Natural killer cell (primary cell): Measurements from ENCODE around the gene ACAP3. TPM values are rescaled to one million over a fixed set of nuclear protein-coding genes. Genes with fewer than 3 reads are reported as not detected.

Source experiments
- ATAC-seq, 3 donors: fragments of 150-1000 bp in 2 of 3; fragments of 200-7000 bp in 1 of 3; cut with Tn5 transposase; 1 replicate in 1 of 3; 2 replicates in 2 of 3; pipeline ENCODE4 v1.10.0; 2021; ENCODE audit warnings: mild to moderate bottlenecking in 2 of 3, moderate library complexity in 2 of 3
- DNase-seq, 2 donors: peaks; one replicate each; pipeline versions ENCODE4 v3.0.0 to v3.0.0-alpha.2; 2013 to 2021; ENCODE audit warnings: mixed read lengths in 1 of 2
- H3K27ac ChIP-seq: one replicate; pipeline ENCODE4 v1.5.1; 2013; ENCODE audit warnings: mild to moderate bottlenecking, low read length
- H3K27me3 ChIP-seq: one replicate; pipeline ENCODE4 v1.6.1; 2013; ENCODE audit warnings: low read length; ENCODE audit not compliant: control insufficient read depth, insufficient read depth
- H3K36me3 ChIP-seq: one replicate; pipeline ENCODE4 v1.6.1; 2013; ENCODE audit warnings: low read length; ENCODE audit not compliant: control insufficient read depth, insufficient read depth
- H3K4me1 ChIP-seq: one replicate; pipeline ENCODE4 v1.6.1; 2013; ENCODE audit warnings: low read length; ENCODE audit not compliant: control insufficient read depth, insufficient read depth
- H3K4me3 ChIP-seq: one replicate; pipeline ENCODE4 v1.5.1; 2013; ENCODE audit warnings: low read length
- H3K9me3 ChIP-seq: one replicate; pipeline ENCODE4 v1.6.1; 2013; ENCODE audit warnings: low read length; ENCODE audit not compliant: control insufficient read depth, insufficient read depth
- H3K27ac Mint-ChIP-seq, 2 donors: one replicate each; pipeline ENCODE4 v1.8.0; 2022; ENCODE audit warnings: mild to moderate bottlenecking in 2 of 2, mixed read lengths in 2 of 2, moderate library complexity in 1 of 2
- H3K27me3 Mint-ChIP-seq, 2 donors: one replicate each; pipeline ENCODE4 v1.8.0; 2022; ENCODE audit warnings: low read depth in 2 of 2, mixed read lengths in 2 of 2
- H3K36me3 Mint-ChIP-seq: one replicate; pipeline ENCODE4 v1.8.0; 2022; ENCODE audit warnings: mixed read lengths
- H3K4me1 Mint-ChIP-seq, 2 donors: one replicate each; pipeline ENCODE4 v1.8.0; 2022; ENCODE audit warnings: mixed read lengths in 2 of 2
- H3K4me3 Mint-ChIP-seq: one replicate; pipeline ENCODE4 v1.8.0; 2022; ENCODE audit warnings: mild to moderate bottlenecking, moderate library complexity, mixed read lengths
- H3K9me3 Mint-ChIP-seq, 2 donors: one replicate each; pipeline ENCODE4 v1.8.0; 2022; ENCODE audit warnings: mixed read lengths in 2 of 2
- CTCF ChIP-seq: fragments of 200-600 bp; IDR thresholded peaks from one replicate; pipeline ENCODE4 v1.8.0; 2022; ENCODE audit warnings: antibody characterized with exemption
- WGBS: methylation state at CpG from one replicate; pipeline ENCODE4 v1.1.7; 2013; ENCODE audit warnings: missing lambda C conversion rate; ENCODE audit not compliant: insufficient coverage; 5-methylcytosine and 5-hydroxymethylcytosine counted together
- intact Hi-C: fragments of 100-400 bp; cut with micrococcal nuclease; formaldehyde crosslinking; loops from one replicate; pipeline ENCODE4 v1.14.2; 2022
- total RNA-seq, 4 donors: library from RNA; stranded (reverse); fragments of 120-200 nt in 1 of 4; gene quantifications; one replicate each; pipeline versions ENCODE4 v1.2.3 to v1.2.4, GENCODE V29; 2013 to 2022

The ACAP3 gene
- total RNA-seq, 3 donors from 2014 or later (not counting 1 experiment from before 2014, with no cell fraction given): 56.1 to 59.7 (median 59.0) TPM

- H3K36me3 ChIP-seq: no peaks in the 10 kb centered on the region
- no peak overlapping the region for H3K27ac ChIP-seq
- no peaks in the 10 kb centered on the region for H3K9me3 ChIP-seq
- H3K36me3 Mint-ChIP-seq: no peaks in the 10 kb centered on the region
- DNase-seq (no peak), ATAC-seq (no peak)
- peaks cover 2% of the 10 kb centered on the region for H3K4me1 ChIP-seq
- intact Hi-C loops: no loop called here
- H3K4me1 Mint-ChIP-seq: no peaks in the 10 kb centered on the region
- TF ChIP-seq CTCF: no peak
- H3K9me3 Mint-ChIP-seq: no peaks in the 10 kb centered on the region
- H3K4me3 ChIP-seq: no peak overlapping the region
- 91% methylated on average over 30 of the region's 30 CpGs for WGBS
- H3K4me3 Mint-ChIP-seq: no peak overlapping the region
- no peak overlapping the region for H3K27ac Mint-ChIP-seq
- H3K27me3 Mint-ChIP-seq: no peaks in the 10 kb centered on the region
- H3K27me3 ChIP-seq: peaks cover 13% of the 10 kb centered on the region
These were observed 63.4 kb downstream of the ACAP3 start for GRCh38 chr1:1244192-1244811.

- Mint-ChIP-seq H3K4me3 (no peak overlapping the region), H3K9me3 (no peaks in the 10 kb centered on the region), H3K36me3 (no peaks in the 10 kb centered on the region), H3K4me1 (no peaks in the 10 kb centered on the region), H3K27ac (no peak overlapping the region), H3K27me3 (no peaks in the 10 kb centered on the region)
- no peak for TF ChIP-seq CTCF
- DNase-seq: no peak
- peaks cover 13% of the 10 kb centered on the region for H3K27me3 ChIP-seq
- H3K9me3 ChIP-seq: no peaks in the 10 kb centered on the region
- no peak overlapping the region for H3K27ac ChIP-seq
- H3K36me3 ChIP-seq: no peaks in the 10 kb centered on the region
- no peak overlapping the region for H3K4me3 ChIP-seq
- intact Hi-C loops: no loop called here
- H3K4me1 ChIP-seq: peaks cover 2% of the 10 kb centered on the region
- no peak for ATAC-seq
- WGBS: 88% methylated on average over 23 of the region's 23 CpGs
These were observed 63.9 kb downstream of the ACAP3 start for GRCh38 chr1:1243807-1244191.

- no peak for DNase-seq
- no peak overlapping the region for H3K27ac ChIP-seq
- no peaks in the 10 kb centered on the region for H3K9me3 Mint-ChIP-seq
- H3K4me3 Mint-ChIP-seq: no peak overlapping the region
- WGBS: 91% methylated on average over 23 of the region's 23 CpGs
- no peaks in the 10 kb centered on the region for H3K36me3 Mint-ChIP-seq
- no peaks in the 10 kb centered on the region for H3K4me1 Mint-ChIP-seq
- no peaks in the 10 kb centered on the region for H3K36me3 ChIP-seq
- intact Hi-C loops: no loop called here
- no peaks in the 10 kb centered on the region for H3K9me3 ChIP-seq
- no peak for ATAC-seq
- H3K27ac Mint-ChIP-seq: no peak overlapping the region
- no peak overlapping the region for H3K4me3 ChIP-seq
- peaks cover 13% of the 10 kb centered on the region for H3K27me3 ChIP-seq
- H3K4me1 ChIP-seq: peaks cover 2% of the 10 kb centered on the region
- no peaks in the 10 kb centered on the region for H3K27me3 Mint-ChIP-seq
- TF ChIP-seq CTCF: no peak
These were observed 64.5 kb downstream of the ACAP3 start for GRCh38 chr1:1243266-1243660.
